CD4-positive, alpha-beta T cell treated with Interleukin-15 for 4 hours (primary cell): ENCODE results near the gene PRSS3.
A peak's percentile ranks its signal among the peaks of the same experiment; 100 is the strongest.
"Not testable (repeated sequence)": the region's sequence is repeated elsewhere in the genome, so short reads cannot be mapped to it uniquely, and the experiment has no call there.

Experiments used
- DNase-seq: peaks from one replicate; pipeline ENCODE4 v3.0.0-alpha.2; 2020; ENCODE audit warnings: low spot score

PRSS3 gene

DNA sequence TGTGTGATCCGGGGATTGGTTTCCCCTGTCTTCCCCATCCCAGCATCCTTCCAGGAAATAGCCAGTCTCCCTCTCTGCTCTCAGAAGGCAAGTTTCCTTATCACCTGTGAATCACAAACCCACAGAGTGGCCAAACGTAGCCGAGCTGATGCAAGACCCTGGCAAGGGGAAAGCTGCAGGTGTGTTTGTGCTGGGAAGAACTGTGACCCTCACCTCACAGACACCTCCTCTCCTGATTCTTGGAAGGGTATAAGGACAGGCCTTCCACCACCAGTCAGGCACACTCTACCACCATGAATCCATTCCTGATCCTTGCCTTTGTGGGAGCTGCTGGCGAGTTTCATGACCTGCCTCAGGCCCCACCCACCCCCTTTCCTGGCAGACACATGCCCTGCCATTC is at the start of gene PRSS3:
TSS of gene PRSS3 (plus strand) at position 281 of the 400 bp plus-strand sequence. CDS start at position 294, 13 bp downstream.
- DNase-seq, result no peak

DNA sequence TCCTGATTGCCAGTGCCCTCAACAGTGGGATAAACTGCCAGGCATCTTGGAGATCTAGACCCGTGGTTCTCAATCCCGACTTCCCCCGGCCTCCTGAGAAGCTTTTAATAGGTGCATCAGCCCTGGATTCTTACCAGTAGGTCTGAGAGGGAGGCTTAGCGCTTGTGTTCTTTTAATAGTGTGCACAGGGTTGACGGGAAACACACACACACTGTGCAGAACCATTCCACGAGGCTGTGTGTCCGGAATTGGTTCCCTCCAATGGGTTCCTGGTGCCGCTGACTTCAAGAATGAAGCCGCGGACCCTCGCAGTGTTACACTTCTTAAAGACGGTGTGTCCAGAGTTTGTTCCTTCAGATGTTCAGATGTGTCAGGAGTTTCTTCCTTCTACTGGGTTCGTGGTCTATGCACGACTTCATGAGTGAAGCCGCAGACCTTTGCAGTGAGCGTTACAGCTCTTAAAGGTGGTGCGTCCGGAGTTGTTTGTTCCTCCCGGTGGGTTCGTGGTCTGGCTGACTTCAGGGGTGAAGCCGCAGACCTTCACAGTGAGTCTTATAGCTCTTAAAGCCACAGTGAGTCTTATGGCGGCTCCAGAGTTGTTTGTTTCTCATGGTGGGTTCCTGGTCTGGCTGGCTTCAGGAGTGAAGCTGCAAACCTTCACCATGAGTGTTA is 46.6 kb upstream of the PRSS3 start:
- peak; percentile 18 for DNase-seq

DNA sequence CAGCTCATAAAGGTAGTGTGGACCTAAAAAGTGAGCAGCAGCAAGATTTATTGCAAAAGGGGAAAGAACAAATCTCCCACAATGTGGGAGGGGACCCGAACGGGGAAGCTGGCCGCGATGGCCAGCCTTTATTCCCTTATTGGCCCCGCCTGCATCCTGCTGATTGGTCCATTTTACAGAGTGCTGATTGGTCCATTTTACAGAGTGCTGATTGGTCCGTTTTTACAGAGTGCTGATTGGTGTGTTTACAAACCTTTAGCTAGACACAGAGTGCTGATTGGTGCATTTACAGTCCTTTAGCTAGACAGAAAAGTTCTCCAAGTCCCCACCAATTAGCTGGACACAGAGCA is 46.1 kb upstream of the PRSS3 start:
- DNase-seq, result not testable (repeated sequence)

DNA sequence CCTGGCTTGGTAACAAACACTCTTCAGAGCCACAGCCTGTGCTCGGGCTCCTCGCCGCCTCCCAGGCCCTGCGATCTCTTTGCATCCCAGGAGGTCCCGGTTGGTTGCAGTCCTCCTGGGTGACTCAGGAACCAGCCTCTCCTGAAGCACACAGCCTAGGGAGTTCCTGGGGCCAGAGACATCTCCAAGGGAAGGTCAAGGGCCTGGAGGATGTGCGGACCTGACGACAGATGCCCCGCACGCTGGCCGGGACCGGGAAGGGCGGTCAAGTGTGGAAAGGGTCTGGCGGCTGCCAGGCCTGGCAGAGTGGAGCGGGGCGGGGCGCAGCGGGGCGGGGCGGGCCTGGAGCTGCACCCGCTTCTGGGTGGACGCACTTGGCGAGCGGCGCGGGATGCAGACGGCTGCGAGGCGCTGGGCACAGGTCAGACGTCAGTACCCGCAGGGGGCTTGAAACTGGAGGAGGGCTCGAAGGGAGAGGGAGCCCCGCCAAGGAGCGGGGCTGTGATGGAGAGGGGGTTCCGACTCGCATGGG is 45.0 kb upstream of the PRSS3 start:
- no peak for DNase-seq

DNA sequence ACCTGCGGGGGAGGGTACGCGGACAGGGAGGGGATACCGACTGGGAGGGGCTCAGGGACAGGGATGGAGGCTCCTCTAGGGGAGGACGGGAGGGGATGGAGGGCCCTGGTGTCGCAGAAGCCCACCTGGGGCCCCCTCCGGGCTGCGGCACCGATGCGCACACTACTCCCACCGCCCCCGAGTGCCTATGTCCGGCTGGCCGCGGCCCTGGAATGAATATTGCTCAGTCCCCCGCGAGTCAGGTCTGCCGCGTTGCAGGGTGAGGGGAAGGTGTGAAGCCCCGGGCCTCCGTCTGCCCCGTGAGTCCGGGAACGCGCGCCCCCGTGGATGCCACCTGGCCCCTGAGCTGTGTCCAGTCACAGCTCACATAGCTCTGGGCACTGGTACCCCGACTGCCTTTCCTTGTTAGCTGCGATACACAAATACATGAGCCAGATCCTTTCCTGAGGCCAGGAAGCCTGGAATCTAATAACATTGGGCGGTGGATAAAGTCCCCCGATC is 44.5 kb upstream of the PRSS3 start:
- no peak for DNase-seq

DNA sequence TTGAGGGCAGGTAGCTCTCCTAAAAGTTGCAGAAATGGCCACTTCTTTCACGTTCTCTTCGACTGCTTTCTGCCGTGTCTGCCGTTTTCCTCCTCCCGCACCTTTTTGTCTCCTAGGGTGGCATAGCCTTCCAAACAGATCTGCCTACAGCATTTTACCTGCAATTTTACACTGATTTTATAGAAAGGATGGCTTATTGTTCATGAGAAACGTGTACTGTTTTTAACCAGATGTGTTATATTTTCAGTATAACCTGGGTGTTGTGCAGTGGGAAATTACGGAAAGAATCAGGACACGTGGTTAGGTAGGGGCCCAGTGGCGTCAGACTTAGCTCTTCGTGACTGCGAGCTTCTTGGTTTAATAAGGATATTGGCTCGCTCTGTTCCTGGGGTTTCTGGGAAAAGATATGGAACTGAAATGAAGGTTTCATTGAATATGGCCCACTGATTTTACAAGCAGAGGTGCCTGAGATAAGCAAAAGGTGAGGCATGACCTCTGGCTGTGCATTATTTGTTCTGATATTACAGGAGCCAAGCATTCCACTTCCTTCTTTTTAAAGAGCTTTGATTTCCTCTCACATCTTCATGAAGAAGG is 43.7 kb upstream of the PRSS3 start:
- no peak for DNase-seq

DNA sequence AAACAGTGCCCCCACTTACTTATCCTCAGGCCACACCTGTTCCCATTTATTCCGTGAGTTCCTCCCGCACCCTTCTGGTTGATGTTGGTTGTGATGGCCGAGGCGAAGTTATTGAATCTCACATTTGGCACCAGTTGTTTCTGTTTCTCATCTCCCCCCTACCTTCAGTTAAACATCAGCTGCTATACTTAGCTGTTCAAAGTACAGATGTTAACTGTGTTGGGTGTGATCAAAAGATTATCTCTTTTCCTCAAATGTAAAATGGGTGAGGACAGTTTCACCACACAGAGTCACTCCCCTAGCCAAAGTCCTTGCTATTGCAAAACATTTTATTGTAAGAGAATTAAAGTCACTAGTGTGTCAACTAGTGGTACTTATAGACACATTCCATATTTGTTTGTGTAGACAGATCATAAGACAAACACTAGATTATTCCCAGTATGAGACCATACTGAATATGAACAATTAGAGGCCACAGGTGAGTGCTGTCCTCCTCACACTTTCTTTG is 43.2 kb upstream of the PRSS3 start:
- no peak for DNase-seq

DNA sequence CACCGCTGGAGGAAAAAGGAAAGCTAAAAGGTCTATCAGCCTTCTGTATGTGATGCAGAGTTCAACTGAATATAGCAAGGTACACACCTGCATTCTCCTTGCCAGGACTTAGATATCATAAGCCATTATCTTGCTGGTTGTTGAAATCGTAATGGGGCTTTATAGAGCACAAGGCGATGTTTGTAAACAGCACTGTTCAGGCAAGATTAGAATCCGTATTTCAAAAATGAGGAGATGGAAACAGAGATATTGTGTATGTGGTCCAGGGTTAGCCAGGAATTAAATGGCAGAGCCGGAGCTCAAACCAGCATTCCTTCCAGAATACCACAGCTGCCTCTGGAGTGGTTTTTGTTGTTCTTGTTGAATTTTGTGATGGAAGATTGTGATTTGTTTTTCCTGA is 42.6 kb upstream of the PRSS3 start:
- DNase-seq, result not testable (repeated sequence)

DNA sequence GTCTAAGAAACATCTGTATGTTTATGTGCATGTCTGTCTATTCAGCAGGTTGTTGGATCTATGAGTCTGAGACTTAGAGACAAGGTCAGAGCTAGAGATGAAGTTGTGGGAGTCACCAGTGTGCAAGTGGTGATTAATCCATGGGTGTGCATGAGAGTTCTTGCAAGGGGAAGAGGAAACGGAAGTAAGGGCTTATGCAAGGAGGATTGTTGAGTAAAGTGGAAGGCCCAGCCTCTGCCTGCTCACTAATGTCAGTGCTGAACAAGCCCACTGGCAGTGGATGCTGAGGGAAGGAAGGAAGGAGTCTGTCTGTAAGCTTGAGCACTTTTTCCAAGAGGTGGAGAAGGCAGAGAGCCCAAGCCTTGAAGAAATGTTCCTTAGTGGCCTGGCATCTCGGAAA is 35.7 kb upstream of the PRSS3 start:
- DNase-seq, result not testable (repeated sequence)

DNA sequence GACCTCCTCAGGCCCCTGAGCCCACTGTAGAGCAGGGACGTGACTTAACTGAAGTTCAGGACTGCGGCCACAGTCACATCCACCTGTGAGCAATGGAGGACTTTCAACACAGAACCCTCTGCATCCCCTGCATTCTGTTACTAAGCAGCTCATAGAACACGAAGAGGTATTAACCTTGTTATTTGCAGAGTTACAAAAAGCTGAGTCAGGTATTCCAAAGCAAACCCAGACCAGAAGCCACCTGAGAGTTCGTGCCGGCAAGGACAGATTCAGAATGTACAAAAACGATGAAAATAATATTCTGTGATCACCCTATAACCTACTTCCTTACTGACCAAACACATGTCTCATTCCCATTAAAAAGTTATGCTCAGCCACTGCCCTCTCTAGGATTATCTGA is 33.0 kb upstream of the PRSS3 start:
- no peak for DNase-seq

DNA sequence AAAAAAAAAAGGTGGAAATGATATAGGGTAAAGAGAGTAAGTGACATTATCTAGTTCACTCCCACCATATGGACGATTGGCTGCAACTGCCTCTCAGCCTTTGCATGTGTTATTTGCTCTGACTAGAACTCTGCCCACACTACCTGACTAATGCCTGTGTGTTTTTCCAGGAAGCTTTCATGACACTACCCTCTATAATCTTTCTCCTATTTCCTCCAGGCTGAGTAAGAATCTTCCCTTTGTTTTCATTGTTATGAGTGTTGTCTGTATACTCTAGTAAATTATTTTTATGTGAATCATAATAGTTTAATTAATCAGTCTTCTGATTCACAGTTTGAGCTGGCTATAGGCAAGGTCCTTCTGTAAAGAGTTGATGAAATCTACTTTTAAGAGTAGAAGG is 31.7 kb upstream of the PRSS3 start:
- DNase-seq, result not testable (repeated sequence)

DNA sequence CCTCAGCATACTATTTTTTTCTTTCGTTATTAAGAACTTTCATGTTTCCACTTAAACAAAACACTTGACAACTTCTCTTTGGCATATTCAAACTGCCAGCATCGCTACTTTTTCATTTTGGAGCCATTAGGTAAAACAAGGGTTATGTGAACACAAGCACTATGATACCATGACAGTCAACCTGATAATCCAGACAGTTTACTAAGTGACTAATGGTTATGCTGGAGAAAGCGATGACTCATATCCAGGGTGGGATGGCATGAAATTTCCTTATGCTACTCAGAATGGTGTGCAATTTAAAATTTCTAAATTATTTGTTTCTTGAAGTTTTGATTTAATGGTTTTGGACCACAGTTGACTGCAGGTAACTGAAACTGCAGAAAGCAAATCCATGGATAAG is 29.9 kb upstream of the PRSS3 start:
- no peak for DNase-seq

DNA sequence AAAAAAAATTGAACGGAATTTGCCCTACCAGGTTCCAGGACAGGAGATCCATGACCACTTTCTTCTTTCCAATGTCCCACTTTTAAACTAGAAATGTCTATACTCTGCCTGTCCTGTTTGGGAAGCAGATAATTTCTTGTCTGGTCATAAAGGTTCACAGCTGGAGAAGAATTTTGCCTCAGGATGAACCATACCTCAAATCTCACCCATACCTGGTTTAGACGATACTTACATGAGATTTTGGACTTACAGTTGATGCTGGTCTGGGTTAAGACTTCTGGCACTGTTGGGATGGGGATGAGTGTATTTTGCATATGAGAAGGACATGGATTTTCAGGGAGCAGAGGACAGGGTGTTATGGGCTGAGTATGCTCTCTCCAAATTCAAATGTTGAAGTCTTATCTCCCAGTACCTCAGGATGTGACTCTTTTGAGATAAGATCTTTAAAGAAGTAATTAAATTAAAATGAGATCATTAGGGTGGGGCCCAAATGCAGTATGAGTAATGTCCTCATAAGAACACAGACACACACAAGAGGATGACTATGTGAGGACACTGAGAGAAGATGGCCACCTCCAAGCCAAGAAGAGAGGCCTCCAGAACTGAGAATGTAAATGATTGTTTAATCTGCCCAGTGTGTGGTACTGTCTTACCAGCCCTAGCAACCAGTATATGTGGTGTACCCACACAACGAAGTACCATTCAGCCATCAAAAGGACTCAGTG is 25.0 kb upstream of the PRSS3 start:
- DNase-seq, result not testable (repeated sequence)

DNA sequence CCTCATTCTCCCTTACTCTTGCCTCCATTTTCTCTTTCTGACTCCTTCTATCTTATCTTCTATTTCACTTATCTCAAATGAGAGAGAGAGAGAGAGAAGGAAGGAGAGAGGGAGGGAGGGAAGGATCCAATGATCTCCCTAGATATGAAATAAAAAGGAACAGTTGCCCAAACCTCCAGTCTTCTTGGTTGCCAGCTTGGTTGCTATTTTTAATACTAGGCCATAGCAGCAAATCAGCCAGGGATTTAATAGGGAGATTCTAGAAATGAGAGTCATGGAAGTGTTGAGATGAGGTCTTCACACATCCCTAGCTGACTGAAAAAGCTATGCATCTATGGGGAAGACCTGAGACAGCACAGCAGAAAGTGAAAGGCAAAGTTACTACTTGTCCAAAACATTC is 22.2 kb upstream of the PRSS3 start:
- not testable (repeated sequence) for DNase-seq

DNA sequence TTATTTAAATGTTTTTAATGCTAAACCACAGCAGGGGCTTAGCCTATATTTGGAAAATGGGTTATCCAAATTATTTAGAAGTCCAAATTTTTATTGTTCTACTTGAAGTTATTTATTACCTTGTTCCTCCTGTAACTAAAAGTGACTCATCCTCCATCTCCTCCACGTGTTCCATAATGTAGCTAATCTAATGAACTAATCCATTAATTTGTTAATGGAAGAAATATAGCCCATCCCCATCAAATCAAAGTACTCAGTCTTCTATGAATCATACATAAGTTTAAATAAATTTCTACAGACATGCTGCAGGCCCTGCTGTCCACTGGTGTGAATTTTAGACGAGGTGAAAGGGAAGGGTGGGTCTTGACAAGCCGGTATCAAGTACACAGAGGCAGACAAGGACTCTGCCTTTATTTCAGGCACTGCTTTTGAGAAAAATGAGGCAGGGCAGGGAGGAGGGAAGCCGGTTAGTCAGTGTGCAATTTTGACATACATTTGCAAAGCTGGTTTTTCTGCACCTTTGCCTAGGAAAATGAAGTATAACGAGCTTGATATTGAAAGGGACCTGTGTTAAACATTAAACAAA is 21.2 kb upstream of the PRSS3 start:
- DNase-seq, result not testable (repeated sequence)

DNA sequence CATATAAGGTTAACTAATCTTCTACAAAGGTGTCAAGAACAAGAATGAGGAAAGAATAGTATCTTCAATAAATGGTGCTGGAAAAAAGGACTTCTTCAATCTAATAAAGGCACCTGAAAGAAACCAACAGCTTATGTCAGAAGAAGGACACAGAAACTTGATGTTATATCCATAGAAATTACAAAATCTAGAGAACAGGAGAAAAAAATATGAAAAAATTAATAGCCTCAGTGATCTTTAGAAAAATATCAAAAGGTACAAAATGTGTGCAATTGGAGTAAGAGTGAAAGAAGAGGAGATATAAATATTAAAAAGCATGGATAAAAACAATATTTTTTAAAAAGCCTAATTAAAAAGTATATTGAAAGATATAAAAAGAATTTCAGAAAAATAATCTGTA is 18.8 kb upstream of the PRSS3 start:
- no peak for DNase-seq

DNA sequence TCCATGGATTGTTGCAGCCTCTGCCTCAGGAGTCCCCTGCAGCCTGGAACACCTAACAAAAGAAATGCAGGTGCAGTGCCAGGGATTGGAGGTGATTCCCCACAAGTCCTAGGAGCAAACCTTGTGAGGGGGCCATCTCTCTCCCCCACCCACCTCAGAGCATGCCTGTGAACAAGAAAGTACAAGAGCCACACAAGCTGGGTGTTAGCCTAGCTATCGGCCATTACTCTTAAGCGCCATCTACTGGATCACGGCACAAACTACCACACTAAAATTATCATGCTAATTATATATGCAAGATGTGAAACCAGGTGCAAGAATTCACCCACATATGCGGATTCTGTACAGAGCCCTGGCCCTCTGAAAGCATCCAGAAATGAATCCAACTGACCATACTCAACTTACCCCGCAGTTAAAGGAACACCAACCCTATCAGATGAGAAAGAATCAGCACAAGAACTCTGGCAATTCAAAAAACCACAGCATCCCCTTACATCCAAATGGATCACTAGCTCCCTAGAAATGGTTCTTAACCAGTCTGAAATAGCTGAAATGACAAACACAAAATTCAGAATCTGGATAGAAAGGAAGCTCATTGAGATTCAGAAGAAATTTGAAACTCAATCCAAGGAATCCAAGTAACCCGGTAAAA is 16.5 kb upstream of the PRSS3 start:
- DNase-seq, result peak; percentile 63

DNA sequence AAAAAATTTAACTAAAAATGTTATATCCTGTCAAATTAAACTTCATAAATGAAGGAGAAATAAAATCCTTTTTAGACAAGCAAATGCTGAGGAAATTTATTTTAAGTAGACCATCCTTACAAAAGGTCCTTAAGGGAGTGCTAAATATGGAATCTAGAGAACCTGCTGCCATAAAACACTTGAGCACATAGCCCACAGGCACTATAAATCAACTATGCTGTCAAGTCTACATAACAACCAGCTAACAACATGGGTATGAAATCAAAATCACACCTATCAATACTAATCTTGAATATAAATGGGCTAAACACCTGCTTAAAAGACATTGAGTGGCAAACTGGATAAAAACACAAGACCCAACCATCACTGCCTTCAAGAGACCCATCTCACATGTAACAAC is 15.1 kb upstream of the PRSS3 start:
- DNase-seq, result no peak

DNA sequence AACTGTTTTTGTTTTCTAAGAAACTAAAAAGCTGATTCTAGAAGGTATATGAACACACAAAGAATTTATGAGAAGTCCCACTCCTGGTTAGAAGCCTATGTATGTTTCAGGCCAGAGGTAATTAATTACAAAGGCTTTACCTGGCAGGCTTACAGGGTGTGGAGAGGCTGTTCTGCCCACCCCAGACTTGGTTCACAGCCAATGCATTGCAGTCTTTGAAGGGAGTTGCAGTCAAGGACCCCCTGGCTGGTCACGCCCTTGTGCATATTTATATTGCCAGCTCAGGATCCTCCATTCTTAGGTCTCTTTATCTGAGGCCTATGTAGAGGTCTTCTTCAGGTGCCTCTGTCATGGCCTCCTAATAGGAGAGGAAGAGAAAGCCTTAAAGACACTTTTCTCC is 13.6 kb upstream of the PRSS3 start:
- DNase-seq, result no peak

DNA sequence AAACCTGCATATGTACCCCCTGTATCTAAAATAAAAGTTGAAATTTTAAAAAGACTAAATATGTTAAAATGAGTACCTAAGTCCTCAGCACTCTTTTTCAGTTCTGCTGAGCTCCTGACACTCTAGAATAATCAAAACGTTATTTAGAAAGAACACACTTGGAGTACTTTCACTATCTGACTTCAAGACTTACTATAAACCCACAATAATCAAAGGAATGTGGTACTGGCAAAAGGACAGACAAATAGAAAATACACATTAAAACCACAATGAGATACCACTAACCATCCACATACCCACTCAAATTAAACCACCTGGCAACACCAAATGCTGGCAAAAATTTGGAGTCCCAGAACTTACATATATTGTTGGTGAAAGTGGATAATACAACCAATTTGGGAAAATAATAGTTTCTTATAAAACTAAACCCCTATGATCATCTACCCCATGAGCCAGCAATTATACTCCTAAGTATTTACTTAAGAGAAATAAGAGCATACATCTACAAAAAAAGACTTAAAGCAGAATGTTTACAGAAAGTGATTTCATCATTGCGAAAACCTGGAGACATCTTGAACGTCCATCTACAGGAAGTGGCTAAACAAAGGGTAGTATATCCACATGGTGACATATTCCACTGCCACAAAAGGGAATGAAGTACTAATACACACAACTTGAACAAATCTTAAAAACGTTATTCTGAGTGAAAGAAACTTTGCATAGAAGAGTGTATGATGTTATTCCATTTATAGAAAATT is 12.8 kb upstream of the PRSS3 start:
- no peak for DNase-seq

DNA sequence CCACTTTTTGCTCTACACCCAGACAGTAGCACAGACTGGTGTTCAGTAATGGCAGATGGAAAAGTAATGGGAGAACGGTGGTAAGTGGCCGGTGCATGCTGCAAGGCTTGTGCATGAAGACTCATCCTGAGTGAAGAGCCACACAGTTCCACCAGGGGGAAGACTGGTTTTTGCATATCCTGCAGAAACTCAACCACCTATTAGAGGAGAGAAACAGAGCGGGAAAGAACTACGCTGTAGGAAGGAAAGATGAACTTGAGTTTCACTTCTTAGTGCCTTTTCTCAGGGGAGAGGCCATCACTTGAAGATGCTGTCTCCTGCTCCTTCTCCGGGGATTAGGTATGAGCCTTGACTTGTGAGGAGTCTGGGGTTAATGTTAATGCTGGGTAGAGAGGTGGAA is 9.4 kb upstream of the PRSS3 start:
- no peak for DNase-seq
